Measurements from ENCODE around the gene PIGR.

DNA sequence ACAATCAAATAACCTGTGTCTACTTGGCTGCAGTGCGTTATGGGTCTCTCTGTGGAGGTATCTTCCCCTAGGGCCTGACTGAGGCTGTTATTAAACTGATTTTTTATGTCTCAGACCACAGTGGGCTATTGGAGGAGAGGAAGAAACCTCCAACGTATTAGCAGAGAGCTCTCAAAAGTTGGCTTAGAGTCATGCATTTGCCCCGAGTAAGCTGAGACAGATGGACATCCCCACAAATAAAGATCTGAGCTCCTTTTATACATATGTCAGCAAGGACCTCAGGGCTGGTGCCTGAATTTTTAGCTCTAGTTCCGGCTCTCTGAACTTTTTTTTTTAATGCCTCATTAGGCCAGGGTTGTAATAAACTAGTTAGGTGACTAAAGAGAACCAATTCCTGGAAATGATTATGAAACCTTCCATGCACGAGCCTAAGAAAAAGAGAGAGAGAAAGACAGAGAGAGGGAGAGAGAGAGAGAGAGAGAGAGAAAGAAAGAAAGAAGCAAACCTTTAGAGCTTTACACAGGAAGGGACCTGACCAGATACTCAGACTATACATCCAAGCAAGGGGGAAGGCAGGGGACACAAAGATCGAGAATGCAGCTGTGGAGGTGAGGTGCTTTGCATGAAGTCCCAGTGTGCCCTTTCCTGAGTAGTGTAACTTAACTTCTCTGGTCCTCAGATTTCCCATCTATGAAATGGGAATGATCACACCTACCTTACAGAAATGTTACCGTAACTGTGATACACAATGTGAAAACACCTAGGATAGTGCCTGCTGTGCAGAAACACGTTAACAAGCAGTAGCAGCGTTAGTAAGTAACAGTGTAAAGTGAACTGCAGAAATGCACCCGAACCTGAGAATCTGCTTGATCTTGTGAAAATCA, 8.4 kb upstream of the PIGR start:
- TF ChIP-seq CTCF (optimal IDR thresholded peaks at IDR 0.05 in 1 of 3, IDR thresholded peaks at IDR 0.05 in 1 of 3, conservative IDR thresholded peaks at IDR 0.05 in 1 of 3; ENCODE audit: extremely low read depth in 1 of 3, insufficient read depth in 2 of 3, low read length in 3 of 3) (no peak), EZH2 (IDR thresholded peaks at IDR 0.05; ENCODE audit: low read length) (no peak)

Measured in keratinocyte (primary cell).